GM18511 (cell line): ENCODE results near the gene DNAJB5.
"Not testable (repeated sequence)": the region's sequence is repeated elsewhere in the genome, so short reads cannot be mapped to it uniquely, and the experiment has no call there.

Experiments
- ATAC-seq: cut with Tn5 transposase; IDR thresholded peaks from one replicate; pipeline ENCODE4 v1.9.1; 2021; ENCODE audit warnings: mild to moderate bottlenecking, moderate library complexity; ENCODE audit not compliant: unreplicated experiment

Gene DNAJB5

DNA sequence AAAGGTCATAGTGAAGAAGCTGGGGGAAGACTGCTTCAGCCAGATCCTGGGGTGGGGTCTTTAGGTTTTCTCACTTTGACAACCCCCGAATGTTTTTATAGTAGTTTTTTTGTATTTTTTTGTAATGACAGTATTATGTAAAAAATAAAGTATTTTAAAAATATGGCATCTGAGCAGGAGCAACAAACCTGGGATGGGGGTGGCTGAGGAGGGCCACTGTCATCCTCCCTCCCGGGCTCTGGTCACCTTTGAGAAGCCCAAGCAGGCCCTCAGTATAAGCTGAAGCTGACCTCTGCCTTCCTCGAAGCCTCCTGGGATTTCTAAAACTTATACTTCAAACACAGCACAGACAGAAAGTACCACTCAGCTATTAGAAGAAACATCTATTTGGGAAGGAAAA lies 8.7 kb downstream of the DNAJB5 start:
- ATAC-seq: no peak

DNA sequence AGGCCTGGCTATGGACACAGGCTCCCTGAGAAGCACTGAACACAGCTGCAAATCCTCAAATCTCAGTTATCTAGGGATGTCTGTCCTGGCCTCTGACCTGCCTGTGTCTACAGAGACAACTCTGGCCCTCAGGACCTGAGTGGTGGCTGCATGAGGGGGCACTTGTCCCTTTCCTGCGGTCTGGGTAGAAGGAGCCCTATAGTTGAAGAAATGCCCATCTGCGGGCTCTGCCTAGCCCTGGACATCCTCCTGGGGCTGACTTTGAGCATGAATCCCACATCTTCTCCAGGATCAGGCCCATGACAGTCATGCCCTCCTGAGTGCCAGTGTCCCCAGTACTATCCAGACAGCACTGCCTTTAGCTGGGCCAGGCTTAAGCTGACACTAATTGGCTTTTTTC lies 10.0 kb downstream of the DNAJB5 start:
- ATAC-seq: no peak

DNA sequence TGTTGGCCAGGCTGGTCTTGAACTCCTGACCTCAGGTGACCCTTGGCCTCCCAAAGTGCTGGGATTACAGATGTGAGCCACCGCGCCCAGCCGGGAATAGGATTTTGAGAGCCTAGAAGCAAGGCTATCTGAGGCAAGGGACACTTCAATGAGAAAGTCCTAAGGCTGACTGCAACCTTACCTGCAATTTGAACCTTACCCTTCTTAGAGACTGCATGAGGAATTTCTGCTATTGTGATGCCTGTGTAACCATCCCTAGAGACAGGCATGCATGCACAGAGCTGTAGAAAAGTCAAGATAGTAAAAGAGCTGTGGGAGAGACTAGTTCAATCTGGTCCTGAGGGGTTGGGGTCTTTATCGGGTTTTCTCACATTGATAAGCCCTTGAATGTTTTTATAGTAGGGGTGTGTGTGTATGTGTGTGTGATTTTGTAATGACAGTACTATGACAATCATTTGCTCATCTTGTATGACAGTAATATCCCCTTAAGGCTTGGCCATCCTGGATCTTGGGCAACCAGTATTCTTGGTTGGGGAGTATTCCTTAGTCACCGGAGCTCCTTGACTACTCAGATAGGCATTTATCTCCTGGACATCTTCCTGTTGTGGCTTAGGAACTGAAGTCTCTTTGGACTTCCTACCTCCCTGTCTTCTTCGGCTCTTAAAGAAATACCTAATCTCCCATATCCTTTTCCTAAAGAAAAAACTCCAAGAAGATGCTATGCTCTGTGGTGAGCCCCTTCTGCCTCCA lies 11.2 kb downstream of the DNAJB5 start:
- no peak for ATAC-seq

DNA sequence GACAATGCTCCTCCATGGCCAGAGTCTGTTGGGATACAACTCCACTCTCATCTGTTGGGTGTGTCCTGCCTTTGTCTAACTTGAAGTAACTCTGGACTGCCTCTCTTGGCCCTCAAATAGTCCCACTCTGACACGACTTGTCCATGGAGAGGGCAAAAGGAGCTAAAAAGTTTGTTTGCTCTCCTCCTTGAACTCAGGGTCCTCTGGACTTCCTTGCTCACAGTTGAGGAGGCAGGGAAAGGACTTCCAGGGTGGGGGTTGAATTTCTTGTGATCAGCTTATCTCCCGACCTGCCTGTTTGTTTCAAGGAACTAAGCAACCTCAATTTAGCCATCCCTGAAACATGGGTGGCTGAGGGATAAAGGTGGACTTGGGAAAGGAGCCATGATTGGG lies 11.7 kb downstream of the DNAJB5 start:
- ATAC-seq: no peak

DNA sequence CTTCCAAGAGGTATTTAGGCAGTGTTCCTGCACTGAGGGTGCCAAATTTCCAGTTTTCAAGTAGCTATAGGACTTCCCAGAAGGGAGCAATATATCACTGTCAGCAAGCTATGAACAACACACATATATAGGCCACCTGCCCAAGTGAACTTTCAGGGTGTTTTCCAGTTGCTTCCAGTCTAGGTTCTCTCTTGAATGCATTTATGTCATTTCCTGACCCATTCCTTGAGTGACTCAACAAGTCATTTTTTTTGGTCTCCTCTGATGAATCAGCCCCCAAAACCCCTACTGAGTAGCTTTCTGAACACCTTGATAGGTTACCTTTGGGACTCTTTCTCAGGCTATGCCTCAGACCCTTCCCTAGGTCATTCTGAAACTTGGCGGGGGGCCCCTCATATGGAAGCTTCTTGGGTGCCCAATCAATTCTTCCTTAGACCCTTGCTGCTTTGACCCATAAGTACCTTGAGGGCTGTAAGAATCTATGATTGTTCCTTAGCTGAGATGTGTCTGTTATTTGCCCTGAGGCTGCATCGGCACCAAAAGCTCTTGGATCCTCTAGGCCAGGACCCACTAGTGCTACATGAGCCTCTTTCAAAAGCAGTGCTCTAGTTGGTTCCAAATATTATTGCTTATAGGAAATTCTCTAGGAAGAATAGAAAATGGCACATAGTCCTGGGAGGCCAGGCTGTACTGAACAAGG lies 12.4 kb downstream of the DNAJB5 start:
- no peak for ATAC-seq

DNA sequence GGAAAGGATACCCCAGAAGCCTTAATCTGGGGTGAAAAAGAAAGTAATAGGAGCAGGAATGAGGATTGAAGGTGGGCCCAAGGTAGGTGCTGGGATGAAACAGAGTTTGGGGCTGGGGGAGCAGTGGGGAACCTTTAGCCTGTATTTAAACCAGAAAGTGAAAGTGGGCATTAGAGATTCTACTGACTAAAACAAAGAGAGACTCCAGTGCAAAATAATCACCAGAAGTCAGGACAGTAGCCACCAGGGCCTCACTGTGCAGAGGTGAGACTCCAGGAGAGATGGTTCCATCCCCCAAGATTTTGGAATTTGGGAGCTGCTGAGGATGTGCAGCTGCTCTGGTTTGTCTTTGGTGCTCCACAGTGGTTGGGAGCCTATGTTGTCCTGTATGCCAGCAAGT lies 13.1 kb downstream of the DNAJB5 start:
- no peak for ATAC-seq

DNA sequence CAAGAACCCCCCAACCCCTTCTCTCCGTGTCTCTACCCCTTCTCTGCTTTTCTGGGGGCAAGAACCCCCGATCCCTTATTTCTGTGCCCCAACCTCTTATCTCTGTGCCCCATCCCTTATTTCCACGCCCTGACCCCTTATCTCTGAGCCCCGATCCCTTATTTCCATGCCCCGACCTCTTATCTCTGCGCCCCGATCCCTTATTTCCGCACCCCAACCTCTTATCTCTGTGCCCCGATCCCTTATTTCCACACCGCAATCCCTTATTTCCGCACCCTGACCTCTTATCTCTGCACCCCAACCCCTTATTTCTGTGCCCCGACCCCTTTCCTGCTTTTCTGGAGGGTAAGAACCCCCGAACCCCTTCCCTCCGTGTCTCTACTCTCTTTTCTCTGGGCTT lies 14.8 kb downstream of the DNAJB5 start:
- ATAC-seq: not testable (repeated sequence)

DNA sequence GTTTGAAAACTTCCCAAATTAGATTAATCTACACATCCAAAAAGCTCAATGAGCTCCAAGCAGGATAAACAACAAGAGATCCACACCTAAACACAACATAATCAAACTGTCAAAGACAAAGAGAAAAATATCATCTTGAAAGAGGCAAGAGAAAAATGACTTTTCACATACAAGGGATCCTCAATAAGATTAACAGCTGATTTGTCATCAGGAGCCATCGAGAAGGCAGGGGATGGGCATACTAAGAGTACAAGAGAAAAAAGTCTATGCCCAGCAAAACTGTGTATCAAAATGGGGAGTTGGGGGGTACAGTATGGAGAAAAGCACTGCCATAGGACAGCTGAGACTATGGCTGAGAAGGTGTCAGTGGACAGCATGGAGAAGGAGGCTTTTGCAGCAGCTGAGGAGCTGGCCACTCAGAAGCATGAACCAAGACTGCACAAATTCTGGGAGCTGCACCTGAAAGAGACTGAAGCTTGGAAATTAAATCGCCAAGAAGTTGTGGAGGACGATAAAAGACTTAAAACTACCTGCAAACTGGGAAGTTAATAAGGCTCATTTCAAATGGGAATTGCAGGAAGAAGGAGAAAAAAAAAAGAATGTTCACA lies 20.9 kb downstream of the DNAJB5 start:
- no peak for ATAC-seq

DNA sequence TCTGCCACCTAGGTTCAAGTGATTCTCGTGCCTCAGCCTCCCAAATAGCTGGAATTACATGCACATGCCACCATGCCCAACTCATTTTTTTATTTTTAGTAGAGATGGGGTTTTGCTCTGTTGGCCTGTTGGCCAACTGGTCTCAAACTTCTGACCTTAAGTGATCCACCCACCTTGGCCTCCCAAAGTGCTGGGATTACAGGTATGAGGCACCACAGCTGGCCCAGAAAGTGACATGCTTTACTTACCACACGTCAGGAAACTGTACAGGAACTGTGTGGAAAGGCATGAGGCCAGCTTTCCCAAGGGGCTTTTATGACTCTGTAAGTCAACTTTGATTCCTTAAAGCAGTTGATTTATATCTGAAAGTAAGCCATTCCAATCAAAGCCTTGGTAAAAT lies 25.0 kb downstream of the DNAJB5 start:
- ATAC-seq: no peak

DNA sequence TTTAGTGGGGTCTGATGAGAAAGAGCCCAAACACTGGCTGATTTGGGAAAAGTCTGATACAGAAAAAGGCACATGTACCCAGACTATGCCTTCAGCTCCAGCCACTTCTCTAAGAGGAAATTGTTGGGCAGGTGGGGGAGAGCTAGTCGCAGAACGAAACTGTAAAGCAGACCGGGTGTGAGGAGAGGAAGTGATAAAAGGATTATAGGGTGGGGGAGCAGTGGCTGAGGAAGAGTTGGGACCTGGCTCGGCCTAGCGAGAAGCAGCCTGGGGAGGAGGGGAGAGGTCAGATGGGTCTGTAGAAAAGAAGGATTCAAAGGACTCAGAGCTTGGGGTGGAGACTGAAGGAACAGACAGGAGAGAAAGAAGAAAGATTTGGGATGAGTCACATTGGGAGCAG lies 33.9 kb downstream of the DNAJB5 start:
- not testable (repeated sequence) for ATAC-seq

DNA sequence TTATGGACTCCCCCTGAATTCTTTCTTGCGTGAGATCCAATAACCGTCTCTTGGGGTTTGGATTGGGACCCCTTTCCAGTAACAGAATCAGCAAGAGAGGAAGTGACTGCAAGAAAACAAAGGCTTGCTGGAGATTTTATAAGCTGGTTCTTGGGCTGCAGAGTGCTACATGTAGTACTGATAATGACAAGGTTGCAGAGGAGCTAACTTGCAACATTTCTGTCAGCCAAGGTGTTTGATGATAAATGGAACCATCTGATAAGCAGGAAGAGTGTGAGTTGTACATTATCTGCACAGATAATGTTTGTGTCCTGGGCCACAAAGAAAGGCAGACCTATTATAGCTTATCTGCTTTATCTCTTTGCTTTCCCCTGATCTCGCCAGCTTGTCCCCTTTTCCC lies 37.1 kb downstream of the DNAJB5 start:
- ATAC-seq: no peak

DNA sequence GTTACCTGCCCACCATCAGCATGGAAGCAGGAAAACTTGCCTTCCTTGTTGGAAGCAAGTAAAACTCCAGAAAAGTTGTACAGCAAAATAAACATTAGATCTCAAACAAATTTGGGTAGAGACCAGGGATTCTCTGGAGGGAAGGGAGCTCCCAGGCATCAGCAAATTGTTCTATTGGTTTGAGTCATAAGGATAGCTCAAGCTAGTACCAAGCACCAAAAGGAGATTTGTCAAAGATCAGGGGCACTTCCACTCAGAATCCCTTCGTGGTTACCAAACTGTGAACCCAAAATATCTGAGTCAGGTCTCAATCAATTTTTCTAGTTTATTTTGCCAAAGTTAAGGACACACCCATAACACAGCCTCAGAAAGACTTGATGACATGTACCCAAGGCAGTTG lies 37.8 kb downstream of the DNAJB5 start:
- ATAC-seq: no peak

DNA sequence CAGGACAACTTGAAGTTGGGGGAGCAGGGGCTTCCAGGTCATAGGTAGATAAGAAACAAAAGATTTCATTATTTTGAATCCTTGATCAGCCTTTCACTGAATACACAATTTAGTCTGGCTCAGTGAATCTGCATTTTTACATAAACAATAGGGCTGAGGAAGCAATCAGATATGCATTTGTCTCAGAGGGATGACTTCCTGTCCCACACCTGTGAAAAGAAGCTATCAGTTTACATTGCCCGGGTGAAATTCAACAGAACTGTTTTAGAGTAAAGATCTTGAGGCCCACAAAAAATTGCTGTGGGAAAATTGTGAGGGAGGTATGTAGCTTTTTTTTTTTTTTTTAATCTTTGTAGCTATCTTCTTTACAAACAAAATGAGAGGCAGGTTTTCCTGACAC lies 38.3 kb downstream of the DNAJB5 start:
- no peak for ATAC-seq

DNA sequence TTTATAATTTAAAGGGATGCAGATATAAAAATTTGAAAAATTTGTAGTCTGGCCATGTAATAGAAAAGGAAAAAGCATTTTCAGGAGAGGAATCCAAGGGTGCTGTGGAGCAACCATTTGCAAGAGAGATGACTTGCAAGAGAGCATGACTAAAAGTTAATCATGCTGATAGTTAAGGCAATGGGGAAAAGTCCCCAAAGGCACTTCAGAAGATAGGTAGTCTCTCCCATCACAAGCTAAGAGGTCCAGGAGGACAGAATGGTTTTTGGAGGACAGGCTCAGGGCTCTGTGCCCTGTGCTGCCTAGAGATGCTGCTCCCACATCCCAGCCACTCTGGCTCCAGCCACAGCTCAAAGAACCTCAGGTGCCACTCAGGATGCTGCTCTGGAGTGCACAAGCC lies 38.8 kb downstream of the DNAJB5 start:
- ATAC-seq: no peak

DNA sequence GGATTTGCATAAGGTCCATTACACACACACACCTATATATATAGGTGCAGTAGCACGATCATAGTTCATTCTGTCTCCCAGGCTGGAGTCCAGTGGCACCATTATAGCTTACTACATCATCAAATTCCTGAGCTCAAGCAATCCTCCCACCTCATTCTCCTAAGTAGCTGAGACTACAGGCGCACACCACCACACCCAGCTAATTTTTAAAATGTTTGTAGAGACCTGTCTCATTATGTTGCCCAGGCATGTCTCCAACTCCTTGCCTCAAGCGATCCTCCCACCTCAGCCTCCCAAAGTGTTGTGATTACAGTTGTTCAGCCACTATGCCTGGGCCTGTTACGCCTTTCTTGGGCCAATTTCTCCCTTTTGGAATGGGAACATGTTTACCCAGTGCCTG lies 39.7 kb downstream of the DNAJB5 start:
- ATAC-seq: no peak

DNA sequence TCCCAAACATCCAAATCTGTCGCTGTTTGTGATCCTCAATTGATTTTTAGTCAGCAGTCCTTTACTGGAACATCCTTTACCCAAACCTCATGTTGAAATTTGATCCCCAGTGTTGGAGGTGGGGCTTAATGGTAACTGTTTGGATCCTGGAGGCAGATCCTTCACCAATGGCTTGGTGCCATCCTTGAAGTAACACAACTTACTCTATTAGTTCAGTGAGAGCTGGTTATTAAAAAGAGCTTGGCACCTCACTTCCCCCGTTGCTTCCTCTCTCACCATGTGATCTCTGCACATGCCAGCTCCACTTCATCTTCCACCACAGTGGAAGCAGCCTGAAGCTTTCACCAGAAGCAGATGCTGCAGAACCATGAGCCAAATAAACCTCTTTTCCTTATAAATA lies 40.3 kb downstream of the DNAJB5 start:
- ATAC-seq: no peak

DNA sequence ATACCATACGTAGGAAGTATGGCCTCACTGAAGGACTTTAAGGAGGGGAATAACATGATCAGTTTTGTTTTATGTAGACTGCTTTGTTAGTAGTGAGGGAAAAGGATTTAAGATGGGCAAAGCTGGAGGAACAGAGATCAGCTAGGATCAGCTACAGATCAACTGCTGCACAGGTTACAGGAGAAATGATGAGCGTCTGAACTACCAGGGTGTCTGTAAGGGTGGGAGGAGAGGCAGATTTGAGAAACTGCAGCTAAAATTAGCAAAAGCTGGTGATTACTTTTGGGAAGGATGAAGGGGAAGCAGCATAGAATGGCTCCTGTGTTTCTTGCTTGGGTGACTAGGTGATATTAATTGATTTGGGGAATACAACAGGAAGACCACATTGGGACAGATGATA lies 43.6 kb downstream of the DNAJB5 start:
- no peak for ATAC-seq

DNA sequence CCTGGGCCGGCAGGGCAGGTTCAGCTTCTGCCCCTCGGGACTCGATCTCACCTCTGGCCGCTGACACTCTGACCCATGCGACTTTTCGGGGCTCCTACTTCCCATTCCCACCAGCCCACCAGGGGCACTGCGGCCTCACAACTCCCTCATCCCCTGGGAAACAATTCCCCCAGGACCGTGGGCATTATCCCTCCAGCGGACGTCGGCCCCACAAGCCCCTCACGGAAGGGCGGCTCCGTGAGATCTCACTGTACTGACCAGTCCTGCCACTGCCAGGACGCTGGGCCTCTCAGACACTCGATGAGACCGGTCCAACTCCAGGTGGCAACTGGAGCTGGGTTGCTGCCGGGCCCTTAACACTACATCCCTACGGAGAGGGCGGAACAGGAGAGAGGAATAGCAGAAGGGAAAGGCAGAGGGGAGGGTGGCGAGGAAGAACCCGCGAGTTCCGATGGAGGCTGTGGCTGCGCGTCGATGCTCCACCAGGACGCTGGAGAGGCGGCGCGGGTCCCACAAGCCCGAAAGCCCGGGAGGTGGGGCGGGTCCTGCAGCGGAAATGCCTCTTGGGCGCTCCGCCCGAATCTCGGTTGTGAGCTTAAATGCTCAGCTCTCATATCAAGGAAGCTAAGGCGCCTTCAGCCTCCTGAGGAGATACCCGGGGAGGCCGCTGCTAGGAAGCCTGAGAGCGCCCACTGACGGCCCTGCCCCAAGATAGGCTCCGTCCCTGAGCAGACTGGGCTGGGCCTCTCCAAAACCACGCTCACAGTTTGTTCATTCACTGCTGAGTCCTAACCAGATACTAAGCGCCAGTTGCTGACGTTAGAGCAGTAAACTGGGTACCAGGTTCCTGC lies 46.5 kb downstream of the DNAJB5 start:
- ATAC-seq: no peak

DNA sequence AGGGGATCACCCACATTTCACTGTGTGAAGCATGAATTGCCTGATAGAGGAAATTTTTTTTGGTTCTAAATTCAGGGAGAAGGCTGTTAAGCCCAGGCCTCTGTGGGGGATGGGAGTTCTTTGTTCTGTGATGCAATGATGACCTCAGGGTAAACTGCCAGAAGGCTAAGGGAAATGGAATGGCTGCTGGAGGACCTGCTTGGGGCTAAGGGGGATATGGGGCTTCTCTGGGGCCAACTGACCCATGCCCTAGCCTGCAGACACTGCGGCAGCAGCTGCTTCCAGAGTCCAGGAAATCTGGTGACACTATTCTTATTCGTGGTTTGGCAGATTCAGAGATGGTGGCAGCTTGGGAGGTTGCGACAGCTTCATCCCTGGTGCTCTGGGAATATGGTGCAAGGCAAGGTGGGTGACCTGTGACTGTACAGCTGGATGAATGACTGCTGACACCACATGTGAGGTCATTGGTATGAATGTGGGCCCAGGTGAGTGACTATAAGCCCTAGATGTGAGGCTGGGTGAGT lies 52.6 kb downstream of the DNAJB5 start:
- no peak for ATAC-seq

DNA sequence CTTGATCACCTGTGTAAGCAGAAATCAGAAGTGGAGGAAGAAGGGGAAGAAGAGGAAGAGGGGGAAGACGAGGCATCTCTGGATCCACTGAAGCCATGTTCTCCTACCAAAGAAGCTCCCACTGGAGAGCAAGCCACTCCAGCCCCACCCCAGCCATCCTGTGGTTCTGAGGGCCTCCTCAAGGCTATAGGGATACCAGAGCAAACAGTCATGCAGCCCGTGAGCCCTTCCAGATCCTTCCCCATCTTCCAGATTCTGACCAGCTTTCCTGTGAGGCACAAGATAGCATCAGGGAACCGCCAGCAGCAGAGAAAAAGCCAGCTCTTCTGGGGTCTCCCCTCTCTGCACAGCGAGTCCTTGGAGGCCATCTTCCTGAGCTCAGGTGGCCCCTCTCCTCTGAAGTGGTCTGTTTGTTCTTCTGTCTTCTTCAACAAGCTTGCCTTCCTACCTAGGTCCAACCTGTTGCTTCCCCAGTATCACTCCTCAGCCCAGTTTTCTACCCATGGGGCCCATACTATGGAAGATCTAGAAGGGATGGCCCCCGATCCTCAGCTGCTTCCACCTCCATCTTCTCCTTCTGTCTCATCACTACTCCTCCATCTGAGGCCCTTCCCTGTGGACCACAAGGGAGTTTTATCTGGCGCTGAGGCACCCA lies 53.5 kb downstream of the DNAJB5 start:
- no peak for ATAC-seq

DNA sequence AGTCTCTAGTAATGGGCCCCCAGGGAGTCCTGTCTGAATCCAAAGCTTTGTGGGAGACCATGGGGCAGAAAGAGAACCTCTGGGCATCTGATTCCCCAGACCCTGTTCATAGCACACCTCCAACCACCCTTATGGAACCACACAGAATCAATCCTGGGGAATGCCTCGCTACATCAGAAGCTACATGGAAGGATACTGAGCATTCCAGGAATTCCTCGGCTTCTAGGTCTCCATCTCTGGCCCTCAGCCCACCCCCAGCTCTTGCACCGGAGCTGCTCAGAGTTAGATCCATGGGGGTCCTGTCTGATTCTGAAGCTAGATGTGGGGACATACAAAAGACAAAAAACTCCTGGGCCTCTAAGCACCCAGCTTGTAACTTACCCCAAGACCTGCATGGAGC lies 54.5 kb downstream of the DNAJB5 start:
- no peak for ATAC-seq
